ENCODE results near the gene ACVRL1. TPM values are rescaled to one million over a fixed set of nuclear protein-coding genes. Genes with fewer than 3 reads are reported as not detected.

Gene ACVRL1
- total RNA-seq, 2 experiments from 2014 or later = not detected

DNA sequence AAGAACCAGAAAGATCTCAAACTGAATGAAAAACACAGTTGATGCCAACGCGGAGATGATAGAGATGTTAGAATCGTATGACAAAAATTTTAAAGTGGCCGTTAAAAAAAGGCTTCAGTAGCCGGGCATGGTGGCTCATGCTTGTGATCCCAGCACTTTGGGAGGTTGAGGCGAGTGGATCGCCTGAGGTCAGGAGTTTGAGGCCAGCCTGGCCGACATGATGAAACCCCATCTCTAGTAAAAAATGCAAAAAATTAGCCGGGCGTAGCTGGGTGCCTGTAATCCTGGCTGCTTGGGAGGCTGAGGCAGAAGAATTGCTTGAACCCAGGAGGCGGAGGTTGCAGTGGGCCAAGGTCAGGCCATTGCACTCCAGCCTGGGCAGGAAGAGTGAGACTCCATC, 5.4 kb upstream of the ACVRL1 start:
- Histone ChIP-seq H3K4me1 (ENCODE audit: insufficient read depth, low read length) (no peaks in the 10 kb centered on the region), H3K9me3 (ENCODE audit: control insufficient read depth in 1 of 2, insufficient read depth in 1 of 2, low read length in 2 of 2) (peaks cover 0 to 5% of the 10 kb centered on the region in 2 experiments), H3K4me3 (ENCODE audit: low read length) (no peak overlapping the region), H3K36me3 (ENCODE audit: insufficient read depth, low read length) (no peaks in the 10 kb centered on the region), H3K27ac (ENCODE audit: low read depth in 1 of 2, low read length in 2 of 2) (no peak overlapping the region), H3K27me3 (ENCODE audit: control insufficient read depth in 1 of 2, insufficient read depth in 2 of 2, low read length in 2 of 2) (peaks cover 7 to 10% of the 10 kb centered on the region in 2 experiments)
- H3K4me3 Mint-ChIP-seq = no peak overlapping the region
- ChIA-PET POLR2A (no interaction called here), CTCF (no interaction called here)
- intact Hi-C loops (cut with DNase I, micrococcal nuclease) = no loop called here
- H3K9me3 Mint-ChIP-seq = no peaks in the 10 kb centered on the region
- H3K4me1 Mint-ChIP-seq (ENCODE audit: low read depth) = no peaks in the 10 kb centered on the region
- no peak for ATAC-seq (ENCODE audit: poor library complexity)
- peaks cover 12% of the 10 kb centered on the region for H3K27me3 Mint-ChIP-seq
- no peak overlapping the region for H3K27ac Mint-ChIP-seq
- H3K36me3 Mint-ChIP-seq (ENCODE audit: low read depth) = no peaks in the 10 kb centered on the region
- no peak for DNase-seq
- TF ChIP-seq CTCF (IDR thresholded peaks at IDR 0.05) = no peak

DNA sequence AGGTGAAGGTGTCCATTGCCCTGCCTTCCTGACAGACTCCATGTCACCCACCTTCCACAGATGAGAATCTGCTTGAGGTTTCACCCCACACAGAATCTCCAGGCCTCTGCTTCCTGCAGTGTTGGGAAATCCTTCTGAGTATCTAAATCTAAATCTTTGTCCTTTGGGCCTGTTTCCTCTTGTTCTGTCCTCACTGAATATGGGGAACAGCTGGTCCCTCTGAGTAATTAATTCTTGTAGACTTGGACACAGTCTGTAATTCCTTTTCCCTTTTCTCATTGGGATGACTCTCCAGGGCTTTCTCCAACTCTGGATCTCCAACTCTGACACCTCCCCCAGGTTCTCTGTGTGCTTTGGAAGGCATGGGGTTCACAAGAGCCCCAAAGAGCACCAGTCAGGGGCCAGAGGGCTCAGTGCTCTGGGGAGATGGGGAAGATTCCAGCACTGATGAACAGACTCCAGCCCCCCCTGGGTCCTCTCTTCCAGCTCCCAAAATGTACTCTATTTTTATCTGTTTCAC, 2.3 kb upstream of the ACVRL1 start:
- DNase-seq (no peak), ATAC-seq (ENCODE audit: poor library complexity) (no peak)
- Histone ChIP-seq H3K9me3 (ENCODE audit: control insufficient read depth in 1 of 2, insufficient read depth in 1 of 2, low read length in 2 of 2) (peaks cover 0 to 5% of the 10 kb centered on the region in 2 experiments), H3K27ac (ENCODE audit: low read depth in 1 of 2, low read length in 2 of 2) (no peak overlapping the region), H3K27me3 (ENCODE audit: control insufficient read depth in 1 of 2, insufficient read depth in 2 of 2, low read length in 2 of 2) (peaks cover 15 to 32% of the 10 kb centered on the region in 2 experiments), H3K4me3 (ENCODE audit: low read length) (no peak overlapping the region), H3K36me3 (ENCODE audit: insufficient read depth, low read length) (no peaks in the 10 kb centered on the region), H3K4me1 (ENCODE audit: insufficient read depth, low read length) (no peaks in the 10 kb centered on the region)
- H3K4me1 Mint-ChIP-seq (ENCODE audit: low read depth) = no peaks in the 10 kb centered on the region
- ChIA-PET CTCF (interaction anchor here (1.7 kb wide), 1 partner anchor 18 kb away, joined by 5 read pairs; no protein-coding TSS in a partner anchor), POLR2A (interaction anchor here (0.7 to 1.0 kb wide), 2 partner anchors 84 to 472 kb away, joined by 3 read pairs; no protein-coding TSS in a partner anchor)
- H3K36me3 Mint-ChIP-seq (ENCODE audit: low read depth) = no peaks in the 10 kb centered on the region
- no peak overlapping the region for H3K4me3 Mint-ChIP-seq
- no peak overlapping the region for H3K27ac Mint-ChIP-seq
- H3K9me3 Mint-ChIP-seq = no peaks in the 10 kb centered on the region
- TF ChIP-seq CTCF (IDR thresholded peaks at IDR 0.05) = no peak
- intact Hi-C loops (cut with DNase I, micrococcal nuclease) = no loop called here
- H3K27me3 Mint-ChIP-seq = peaks cover 30% of the 10 kb centered on the region

DNA sequence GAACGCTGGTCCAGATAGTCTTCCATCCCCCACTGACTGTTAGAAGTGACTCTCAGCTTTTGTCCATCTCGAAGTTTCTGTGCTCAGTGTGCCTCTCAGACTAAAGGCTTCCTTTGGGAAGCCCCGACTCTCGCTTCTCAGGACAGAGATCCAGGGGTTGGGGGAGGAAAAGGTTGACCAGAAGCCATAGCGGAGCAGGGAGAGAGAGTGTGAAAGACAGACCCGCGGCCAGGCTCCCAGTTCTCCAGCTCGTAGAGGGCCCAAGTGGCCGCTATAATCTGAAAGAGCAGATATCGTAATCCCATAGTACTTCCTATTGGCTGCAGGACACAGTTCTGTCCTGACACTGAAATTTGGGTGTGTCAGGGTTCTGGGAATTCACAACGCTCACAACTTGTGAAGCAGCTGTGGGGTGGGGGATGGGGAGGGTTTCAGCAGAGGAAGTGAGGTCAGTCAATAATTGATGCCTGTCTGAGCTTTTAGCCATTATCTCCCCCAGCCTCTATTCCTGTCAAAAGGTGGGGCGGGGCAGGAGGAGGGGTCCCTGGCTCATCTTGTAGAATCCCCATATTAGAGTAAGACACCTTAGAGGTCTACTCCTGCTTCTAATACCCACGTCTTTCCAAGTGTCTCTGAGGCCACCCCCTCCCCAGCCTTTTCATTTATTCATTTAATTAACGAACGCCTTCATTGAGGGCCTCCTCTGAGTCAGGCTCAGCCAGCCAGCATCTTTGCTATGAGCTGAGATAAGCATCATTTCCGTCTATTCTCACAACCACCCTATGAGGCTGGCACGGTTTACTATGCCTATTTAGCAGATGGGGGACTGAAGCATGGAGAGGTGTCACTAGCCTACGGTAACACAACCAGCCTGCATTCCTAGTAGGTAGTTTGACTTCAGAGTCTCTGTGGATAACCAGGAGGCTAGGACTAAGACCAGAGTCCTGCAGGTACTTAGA, 1.6 kb upstream of the ACVRL1 start:
- no peak overlapping the region for H3K4me3 Mint-ChIP-seq
- intact Hi-C loops (cut with DNase I, micrococcal nuclease) = no loop called here
- H3K27ac ChIP-seq (ENCODE audit: low read depth in 1 of 2, low read length in 2 of 2) = no peak overlapping the region

More for the DNA sequence above, 1.6 kb upstream of the ACVRL1 start:
- H3K27me3 ChIP-seq (ENCODE audit: control insufficient read depth in 1 of 2, insufficient read depth in 2 of 2, low read length in 2 of 2) = peaks cover 16 to 34% of the 10 kb centered on the region in 2 experiments
- H3K4me3 ChIP-seq (ENCODE audit: low read length) = no peak overlapping the region
- H3K9me3 Mint-ChIP-seq = no peaks in the 10 kb centered on the region
- POLR2A ChIA-PET = no interaction called here
- H3K27me3 Mint-ChIP-seq = peaks cover 33% of the 10 kb centered on the region
- DNase-seq (no peak), ATAC-seq (ENCODE audit: poor library complexity) (no peak)
- no peaks in the 10 kb centered on the region for H3K4me1 Mint-ChIP-seq (ENCODE audit: low read depth)
- no peak overlapping the region for H3K27ac Mint-ChIP-seq
- no peak for TF ChIP-seq CTCF (IDR thresholded peaks at IDR 0.05)
- no peaks in the 10 kb centered on the region for H3K36me3 ChIP-seq (ENCODE audit: insufficient read depth, low read length)
- H3K9me3 ChIP-seq (ENCODE audit: control insufficient read depth in 1 of 2, insufficient read depth in 1 of 2, low read length in 2 of 2) = peaks cover 0 to 5% of the 10 kb centered on the region in 2 experiments
- CTCF ChIA-PET = interaction anchor here (1.7 kb wide), 1 partner anchor 17 kb away, joined by 5 read pairs; no protein-coding TSS in a partner anchor
- H3K4me1 ChIP-seq (ENCODE audit: insufficient read depth, low read length) = no peaks in the 10 kb centered on the region
- H3K36me3 Mint-ChIP-seq (ENCODE audit: low read depth) = no peaks in the 10 kb centered on the region

Measured in CD4-positive, alpha-beta T cell (primary cell).